Activated T-cell treated with anti-CD3 and anti-CD28 coated beads, Interleukin-2, amount 50 U/mL, for 24 hours (primary cell): ENCODE data around the gene TEX28.
"Not testable (repeated sequence)": the region's sequence is repeated elsewhere in the genome, so short reads cannot be mapped to it uniquely, and the experiment has no call there.

Experiments
- DNase-seq: peaks from one replicate; pipeline ENCODE4 v3.0.0-alpha.2; 2020
- H3K27ac Mint-ChIP-seq: 2 replicates; pipeline ENCODE4 v1.8.0; 2020; ENCODE audit warnings: mild to moderate bottlenecking, mixed read lengths
- H3K27me3 Mint-ChIP-seq: 2 replicates; pipeline ENCODE4 v1.8.0; 2020; ENCODE audit warnings: mixed read lengths
- H3K36me3 Mint-ChIP-seq: 2 replicates; pipeline ENCODE4 v1.8.0; 2020; ENCODE audit warnings: low read depth, mixed read lengths
- H3K4me1 Mint-ChIP-seq: 2 replicates; pipeline ENCODE4 v1.8.0; 2020; ENCODE audit warnings: low read depth, mixed read lengths
- H3K4me3 Mint-ChIP-seq: 2 replicates; pipeline ENCODE4 v1.8.0; 2020; ENCODE audit warnings: mild to moderate bottlenecking, moderate library complexity, mixed read lengths
- H3K9me3 Mint-ChIP-seq: 2 replicates; pipeline ENCODE4 v1.8.0; 2020; ENCODE audit warnings: mixed read lengths

The TEX28 gene

GRCh38 chrX:154302998-154303397 is 8.1 kb upstream of the TEX28 start:
- not testable (repeated sequence) for H3K36me3 Mint-ChIP-seq

GRCh38 chrX:154300816-154301215 is 5.9 kb upstream of the TEX28 start:
- DNase-seq = no peak
- Mint-ChIP-seq H3K4me3 (no peak overlapping the region), H3K27ac (no peak overlapping the region), H3K27me3 (peaks cover 25% of the 10 kb centered on the region), H3K36me3 (no peaks in the 10 kb centered on the region), H3K9me3 (peaks cover 2% of the 10 kb centered on the region), H3K4me1 (no peaks in the 10 kb centered on the region)

More at GRCh38 chrX:154302998-154303397, 8.1 kb upstream of the TEX28 start:
- not testable (repeated sequence) for H3K4me1 Mint-ChIP-seq, DNase-seq, H3K27ac Mint-ChIP-seq, H3K9me3 Mint-ChIP-seq, H3K4me3 Mint-ChIP-seq
- peaks cover 29% of the 10 kb centered on the region for H3K27me3 Mint-ChIP-seq

GRCh38 chrX:154298312-154298711 is 3.4 kb upstream of the TEX28 start:
- Mint-ChIP-seq H3K9me3 (peaks cover 2% of the 10 kb centered on the region), H3K27ac (no peak overlapping the region), H3K4me1 (no peaks in the 10 kb centered on the region), H3K27me3 (peaks cover 8% of the 10 kb centered on the region), H3K4me3 (no peak overlapping the region), H3K36me3 (no peaks in the 10 kb centered on the region)
- no peak for DNase-seq

- Mint-ChIP-seq H3K27ac (no peak overlapping the region), H3K4me1 (no peaks in the 10 kb centered on the region), H3K27me3 (peaks cover 4% of the 10 kb centered on the region), H3K4me3 (no peak overlapping the region), H3K36me3 (no peaks in the 10 kb centered on the region), H3K9me3 (peaks cover 2% of the 10 kb centered on the region)
- no peak for DNase-seq
Measured at GRCh38 chrX:154296731-154297130, 1.8 kb upstream of the TEX28 start.

- Mint-ChIP-seq H3K36me3 (no peaks in the 10 kb centered on the region), H3K4me3 (no peak within 1 kb of the TSS), H3K27me3 (peaks cover 4% of the 10 kb centered on the region), H3K4me1 (no peaks in the 10 kb centered on the region), H3K9me3 (peaks cover 2% of the 10 kb centered on the region), H3K27ac (no peak within 1 kb of the TSS)
- DNase-seq = no peak
Measured at GRCh38 chrX:154295664-154296310, 863 bp upstream of the TEX28 start, which contains the start of gene TKTL1. TKTL1 (plus strand) TSS chrX:154295795; CDS start chrX:154295860, 65 bp downstream.

GRCh38 chrX:154286406-154286805 is 8.5 kb downstream of the TEX28 start:
- not testable (repeated sequence) for H3K36me3 Mint-ChIP-seq, DNase-seq, H3K27me3 Mint-ChIP-seq, H3K4me3 Mint-ChIP-seq, H3K4me1 Mint-ChIP-seq, H3K27ac Mint-ChIP-seq, H3K9me3 Mint-ChIP-seq

GRCh38 chrX:154284489-154285338 is 10.2 kb downstream of the TEX28 start:
- not testable (repeated sequence) for DNase-seq, H3K4me3 Mint-ChIP-seq, H3K4me1 Mint-ChIP-seq, H3K27me3 Mint-ChIP-seq, H3K36me3 Mint-ChIP-seq, H3K9me3 Mint-ChIP-seq, H3K27ac Mint-ChIP-seq

- H3K36me3 Mint-ChIP-seq, H3K27me3 Mint-ChIP-seq, DNase-seq, H3K9me3 Mint-ChIP-seq, H3K4me1 Mint-ChIP-seq, H3K27ac Mint-ChIP-seq, H3K4me3 Mint-ChIP-seq: not testable (repeated sequence)
Measured at GRCh38 chrX:154269245-154269644, 25.7 kb downstream of the TEX28 start.

- H3K27ac Mint-ChIP-seq = not testable (repeated sequence)
Measured at GRCh38 chrX:154263072-154263471, 31.9 kb downstream of the TEX28 start.

GRCh38 chrX:154258711-154259110 is 36.2 kb downstream of the TEX28 start:
- not testable (repeated sequence) for DNase-seq, H3K9me3 Mint-ChIP-seq, H3K27ac Mint-ChIP-seq, H3K4me1 Mint-ChIP-seq, H3K4me3 Mint-ChIP-seq, H3K36me3 Mint-ChIP-seq, H3K27me3 Mint-ChIP-seq

More at GRCh38 chrX:154263072-154263471, 31.9 kb downstream of the TEX28 start:
- not testable (repeated sequence) for H3K36me3 Mint-ChIP-seq, H3K4me1 Mint-ChIP-seq, H3K27me3 Mint-ChIP-seq, H3K9me3 Mint-ChIP-seq, H3K4me3 Mint-ChIP-seq, DNase-seq

GRCh38 chrX:154257282-154257681 is 37.6 kb downstream of the TEX28 start, which contains the start of gene OPN1MW3:
OPN1MW3 (plus strand) TSS chrX:154257582; CDS start chrX:154257620, 38 bp downstream.
- H3K36me3 Mint-ChIP-seq = not testable (repeated sequence)

GRCh38 chrX:154248076-154248475 is 46.8 kb downstream of the TEX28 start:
- not testable (repeated sequence) for H3K36me3 Mint-ChIP-seq, H3K9me3 Mint-ChIP-seq, H3K27ac Mint-ChIP-seq, H3K4me3 Mint-ChIP-seq, H3K4me1 Mint-ChIP-seq, DNase-seq, H3K27me3 Mint-ChIP-seq

More at GRCh38 chrX:154257282-154257681, 37.6 kb downstream of the TEX28 start, which contains the start of gene OPN1MW3:
- H3K4me3 Mint-ChIP-seq, H3K9me3 Mint-ChIP-seq, H3K27ac Mint-ChIP-seq, H3K27me3 Mint-ChIP-seq, DNase-seq, H3K4me1 Mint-ChIP-seq: not testable (repeated sequence)

GRCh38 chrX:154247377-154248045 is 47.4 kb downstream of the TEX28 start:
- not testable (repeated sequence) for DNase-seq, H3K27ac Mint-ChIP-seq, H3K9me3 Mint-ChIP-seq

GRCh38 chrX:154239982-154240503 is 54.9 kb downstream of the TEX28 start:
- DNase-seq, H3K4me3 Mint-ChIP-seq, H3K36me3 Mint-ChIP-seq, H3K9me3 Mint-ChIP-seq, H3K27ac Mint-ChIP-seq, H3K4me1 Mint-ChIP-seq, H3K27me3 Mint-ChIP-seq: not testable (repeated sequence)

More at GRCh38 chrX:154247377-154248045, 47.4 kb downstream of the TEX28 start:
- not testable (repeated sequence) for H3K27me3 Mint-ChIP-seq, H3K36me3 Mint-ChIP-seq, H3K4me1 Mint-ChIP-seq, H3K4me3 Mint-ChIP-seq
